IgD-negative memory B cell (primary cell): ENCODE measurements around the gene MOB3C. TPM values are rescaled to one million over a fixed set of nuclear protein-coding genes. Genes with fewer than 3 reads are reported as not detected.
A peak's percentile ranks its signal among the peaks of the same experiment; 100 is the strongest.

Experiments used
- H3K27ac Mint-ChIP-seq, 3 donors: one replicate each; pipeline ENCODE4 v1.8.0; 2020 to 2022; ENCODE audit warnings: mild to moderate bottlenecking in 3 of 3, mixed read lengths in 3 of 3, moderate library complexity in 1 of 3
- H3K27me3 Mint-ChIP-seq: one replicate; pipeline ENCODE4 v1.8.0; 2021; ENCODE audit warnings: mixed read lengths
- H3K36me3 Mint-ChIP-seq: one replicate; pipeline ENCODE4 v1.8.0; 2020; ENCODE audit warnings: mild to moderate bottlenecking, mixed read lengths
- H3K4me1 Mint-ChIP-seq, 3 donors: one replicate each; pipeline ENCODE4 v1.8.0; 2020 to 2022; ENCODE audit warnings: mixed read lengths in 3 of 3, mild to moderate bottlenecking in 1 of 3
- H3K4me3 Mint-ChIP-seq, 4 donors: one replicate each; pipeline ENCODE4 v1.8.0; 2020 to 2022; ENCODE audit warnings: mild to moderate bottlenecking in 4 of 4, mixed read lengths in 4 of 4, moderate library complexity in 3 of 4
- H3K9me3 Mint-ChIP-seq, 3 donors: one replicate each; pipeline ENCODE4 v1.8.0; 2020 to 2021; ENCODE audit warnings: mixed read lengths in 3 of 3, mild to moderate bottlenecking in 1 of 3
- polyA plus RNA-seq: library from polyadenylated mRNA; unstranded; fragments of 300-500 nt; fragmentation: Illumina TruSeq; gene quantifications from one replicate; pipeline ENCODE4 v1.2.3, GENCODE V29; 2021

MOB3C gene
- polyA plus RNA-seq, 1 donor from 2014 or later, result 10.7 TPM

GRCh38 chr1:46582972-46583371 is 33.6 kb downstream of the MOB3C start:
- no peak overlapping the region for H3K27ac Mint-ChIP-seq
- H3K27me3 Mint-ChIP-seq, result no peaks in the 10 kb centered on the region
- peaks cover 0 to 5% (median 2%) of the 10 kb centered on the region in 3 donors for H3K4me1 Mint-ChIP-seq
- no peak overlapping the region for H3K4me3 Mint-ChIP-seq
- no peaks in the 10 kb centered on the region for H3K9me3 Mint-ChIP-seq
- H3K36me3 Mint-ChIP-seq, result peaks cover 14% of the 10 kb centered on the region

- Mint-ChIP-seq H3K36me3 (peaks cover 17% of the 10 kb centered on the region), H3K27me3 (no peaks in the 10 kb centered on the region), H3K27ac (peak overlapping the region in 2 of 3 donors; percentile 2 to 86), H3K4me3 (no peak overlapping the region), H3K9me3 (no peaks in the 10 kb centered on the region), H3K4me1 (peaks cover 0 to 5% (median 2%) of the 10 kb centered on the region in 3 donors)
Measured at GRCh38 chr1:46581681-46582455, 34.7 kb downstream of the MOB3C start.

GRCh38 chr1:46580140-46580903 is 36.3 kb downstream of the MOB3C start:
- H3K9me3 Mint-ChIP-seq, result no peaks in the 10 kb centered on the region
- H3K27ac Mint-ChIP-seq, result peak overlapping the region in 1 of 3 donors; percentile 16
- H3K36me3 Mint-ChIP-seq, result peaks cover 17% of the 10 kb centered on the region
- peaks cover 0 to 5% (median 2%) of the 10 kb centered on the region in 3 donors for H3K4me1 Mint-ChIP-seq
- no peaks in the 10 kb centered on the region for H3K27me3 Mint-ChIP-seq
- no peak overlapping the region for H3K4me3 Mint-ChIP-seq

- Mint-ChIP-seq H3K4me3 (no peak overlapping the region), H3K9me3 (no peaks in the 10 kb centered on the region), H3K4me1 (peaks cover 0 to 5% (median 2%) of the 10 kb centered on the region in 3 donors), H3K27ac (no peak overlapping the region), H3K36me3 (peaks cover 12% of the 10 kb centered on the region), H3K27me3 (no peaks in the 10 kb centered on the region)
Measured at GRCh38 chr1:46577671-46578070, 38.9 kb downstream of the MOB3C start.

- H3K4me1 Mint-ChIP-seq, result peaks cover 0 to 2% (median under 1%) of the 10 kb centered on the region in 3 donors
- H3K36me3 Mint-ChIP-seq, result peaks cover 8% of the 10 kb centered on the region
- H3K4me3 Mint-ChIP-seq, result no peak overlapping the region
Measured at GRCh38 chr1:46576596-46576995, 40.0 kb downstream of the MOB3C start.

GRCh38 chr1:46575778-46576177 is 40.8 kb downstream of the MOB3C start:
- H3K36me3 Mint-ChIP-seq, result peaks cover 9% of the 10 kb centered on the region
- H3K9me3 Mint-ChIP-seq, result no peaks in the 10 kb centered on the region
- no peaks in the 10 kb centered on the region for H3K27me3 Mint-ChIP-seq
- no peak overlapping the region for H3K27ac Mint-ChIP-seq
- H3K4me3 Mint-ChIP-seq, result no peak overlapping the region
- H3K4me1 Mint-ChIP-seq, result peaks cover 0 to under 1% (median 0%) of the 10 kb centered on the region in 3 donors

More at GRCh38 chr1:46576596-46576995, 40.0 kb downstream of the MOB3C start:
- Mint-ChIP-seq H3K27me3 (no peaks in the 10 kb centered on the region), H3K9me3 (no peaks in the 10 kb centered on the region), H3K27ac (no peak overlapping the region)

GRCh38 chr1:46575300-46575699 is 41.3 kb downstream of the MOB3C start:
- H3K27ac Mint-ChIP-seq, result no peak overlapping the region
- H3K4me3 Mint-ChIP-seq, result no peak overlapping the region
- H3K9me3 Mint-ChIP-seq, result no peaks in the 10 kb centered on the region
- H3K4me1 Mint-ChIP-seq, result no peaks in the 10 kb centered on the region
- H3K27me3 Mint-ChIP-seq, result no peaks in the 10 kb centered on the region
- H3K36me3 Mint-ChIP-seq, result peaks cover 9% of the 10 kb centered on the region

- H3K36me3 Mint-ChIP-seq, result peaks cover 6% of the 10 kb centered on the region
- no peak overlapping the region for H3K4me3 Mint-ChIP-seq
- H3K27ac Mint-ChIP-seq, result peak overlapping the region in 1 of 3 donors; percentile 76
- H3K4me1 Mint-ChIP-seq, result no peaks in the 10 kb centered on the region
- no peaks in the 10 kb centered on the region for H3K9me3 Mint-ChIP-seq
- H3K27me3 Mint-ChIP-seq, result no peaks in the 10 kb centered on the region
Measured at GRCh38 chr1:46571691-46572225, 44.9 kb downstream of the MOB3C start.

- Mint-ChIP-seq H3K4me3 (no peak overlapping the region), H3K27ac (no peak overlapping the region), H3K27me3 (no peaks in the 10 kb centered on the region), H3K9me3 (no peaks in the 10 kb centered on the region), H3K4me1 (no peaks in the 10 kb centered on the region), H3K36me3 (peaks cover 10% of the 10 kb centered on the region)
Measured at GRCh38 chr1:46569884-46570725, 46.5 kb downstream of the MOB3C start.

- Mint-ChIP-seq H3K27ac (peak overlapping the region in 1 of 3 donors; percentile 62), H3K4me3 (no peak overlapping the region), H3K4me1 (no peaks in the 10 kb centered on the region), H3K9me3 (no peaks in the 10 kb centered on the region), H3K27me3 (no peaks in the 10 kb centered on the region), H3K36me3 (peaks cover 10% of the 10 kb centered on the region)
Measured at GRCh38 chr1:46569116-46569515, 47.5 kb downstream of the MOB3C start.

- Mint-ChIP-seq H3K9me3 (no peaks in the 10 kb centered on the region), H3K4me1 (no peaks in the 10 kb centered on the region), H3K27me3 (no peaks in the 10 kb centered on the region), H3K36me3 (peaks cover 10% of the 10 kb centered on the region), H3K4me3 (no peak overlapping the region), H3K27ac (no peak overlapping the region)
Measured at GRCh38 chr1:46568461-46568891, 48.1 kb downstream of the MOB3C start.

GRCh38 chr1:46563341-46563740 is 53.3 kb downstream of the MOB3C start:
- H3K27ac Mint-ChIP-seq, result peak overlapping the region in 1 of 3 donors; percentile 19
- no peaks in the 10 kb centered on the region for H3K9me3 Mint-ChIP-seq
- no peaks in the 10 kb centered on the region for H3K27me3 Mint-ChIP-seq
- H3K36me3 Mint-ChIP-seq, result peaks cover 9% of the 10 kb centered on the region
- H3K4me1 Mint-ChIP-seq, result no peaks in the 10 kb centered on the region
- no peak overlapping the region for H3K4me3 Mint-ChIP-seq

GRCh38 chr1:46562498-46562897 is 54.1 kb downstream of the MOB3C start:
- no peaks in the 10 kb centered on the region for H3K4me1 Mint-ChIP-seq
- H3K27me3 Mint-ChIP-seq, result no peaks in the 10 kb centered on the region
- H3K4me3 Mint-ChIP-seq, result no peak overlapping the region
- H3K9me3 Mint-ChIP-seq, result no peaks in the 10 kb centered on the region
- peaks cover 9% of the 10 kb centered on the region for H3K36me3 Mint-ChIP-seq
- H3K27ac Mint-ChIP-seq, result no peak overlapping the region

GRCh38 chr1:46558966-46559365 is 57.6 kb downstream of the MOB3C start:
- Mint-ChIP-seq H3K27me3 (no peaks in the 10 kb centered on the region), H3K9me3 (no peaks in the 10 kb centered on the region), H3K4me1 (no peaks in the 10 kb centered on the region), H3K4me3 (no peak overlapping the region), H3K36me3 (peaks cover 2% of the 10 kb centered on the region), H3K27ac (no peak overlapping the region)
